ENCODE results near the gene DDHD1. TPM values are rescaled to one million over a fixed set of nuclear protein-coding genes. Genes with fewer than 3 reads are reported as not detected.

DDHD1 gene
- total RNA-seq, 2 donors from 2014 or later: 31.8 to 46.0 TPM

- Histone ChIP-seq H3K36me3 (no peaks in the 10 kb centered on the region), H3K4me1 (ENCODE audit: control insufficient read depth in 1 of 2, low read depth in 2 of 2) (no peaks in the 10 kb centered on the region), H3K4me3 (no peak overlapping the region), H3K27ac (no peak overlapping the region), H3K9me3 (no peaks in the 10 kb centered on the region), H3K27me3 (replicated peaks; ENCODE audit: insufficient read depth) (no peaks in the 10 kb centered on the region)
- DNase-seq (ENCODE audit: low spot score): no peak
- no peak for TF ChIP-seq CTCF (IDR thresholded peaks at IDR 0.05)
- no peak for ATAC-seq (ENCODE audit: insufficient number of reproducible peaks, low FRiP score, low read depth)
Observed at GRCh38 chr14:52992236-52992870, 160.8 kb downstream of the DDHD1 start.

- DNase-seq (ENCODE audit: low spot score) (no peak), ATAC-seq (ENCODE audit: insufficient number of reproducible peaks, low FRiP score, low read depth) (no peak)
- no peak overlapping the region for H3K4me3 ChIP-seq
- no peak overlapping the region for H3K27ac ChIP-seq
- H3K4me1 ChIP-seq (ENCODE audit: control insufficient read depth in 1 of 2, low read depth in 2 of 2): no peaks in the 10 kb centered on the region
- no peaks in the 10 kb centered on the region for H3K36me3 ChIP-seq
- H3K27me3 ChIP-seq (replicated peaks; ENCODE audit: insufficient read depth): no peaks in the 10 kb centered on the region
- no peak for TF ChIP-seq CTCF (IDR thresholded peaks at IDR 0.05)
- no peaks in the 10 kb centered on the region for H3K9me3 ChIP-seq
Observed at GRCh38 chr14:52988139-52988538, 165.0 kb downstream of the DDHD1 start.

- Histone ChIP-seq H3K27ac (no peak overlapping the region), H3K9me3 (no peaks in the 10 kb centered on the region), H3K27me3 (replicated peaks; ENCODE audit: insufficient read depth) (no peaks in the 10 kb centered on the region), H3K36me3 (no peaks in the 10 kb centered on the region), H3K4me3 (no peak overlapping the region), H3K4me1 (ENCODE audit: control insufficient read depth in 1 of 2, low read depth in 2 of 2) (no peaks in the 10 kb centered on the region)
- no peak for ATAC-seq (ENCODE audit: insufficient number of reproducible peaks, low FRiP score, low read depth)
- DNase-seq (ENCODE audit: low spot score): no peak
- no peak for TF ChIP-seq CTCF (IDR thresholded peaks at IDR 0.05)
Observed at GRCh38 chr14:52987514-52987913, 165.6 kb downstream of the DDHD1 start.

GRCh38 chr14:52987042-52987441 is 166.1 kb downstream of the DDHD1 start:
- no peaks in the 10 kb centered on the region for H3K4me1 ChIP-seq (ENCODE audit: control insufficient read depth in 1 of 2, low read depth in 2 of 2)
- ATAC-seq (ENCODE audit: insufficient number of reproducible peaks, low FRiP score, low read depth): no peak
- H3K36me3 ChIP-seq: no peaks in the 10 kb centered on the region
- H3K27me3 ChIP-seq (replicated peaks; ENCODE audit: insufficient read depth): no peaks in the 10 kb centered on the region
- H3K4me3 ChIP-seq: no peak overlapping the region
- H3K27ac ChIP-seq: no peak overlapping the region
- TF ChIP-seq CTCF (IDR thresholded peaks at IDR 0.05): no peak
- no peaks in the 10 kb centered on the region for H3K9me3 ChIP-seq
- no peak for DNase-seq (ENCODE audit: low spot score)

Other genes with a start within 250 kb of the DDHD1 start
- 100 to 1,000 TPM; 197 to 225 TPM for gene FERMT2, start 202.3 kb downstream of the DDHD1 start, total RNA-seq